Activated CD4-positive, alpha-beta T cell treated with anti-CD3 and anti-CD28 coated beads, Interleukin-2, amount 50 U/mL, for 16 hours (primary cell): ENCODE results near the gene HCAR2.
A peak's percentile ranks its signal among the peaks of the same experiment; 100 is the strongest.
"Not testable (repeated sequence)": the region's sequence is repeated elsewhere in the genome, so short reads cannot be mapped to it uniquely, and the experiment has no call there.

ENCODE experiments used
- DNase-seq: peaks from one replicate; pipeline ENCODE4 v3.0.0-alpha.2; 2020

The HCAR2 gene

GRCh38 chr12:122702890-122703611 lies at the start of gene HCAR2:
Gene HCAR2 (minus strand): TSS chr12:122703357. CDS start chr12:122703283, 74 bp downstream.
- DNase-seq, result not testable (repeated sequence)

GRCh38 chr12:122752464-122753318 lies 49.5 kb upstream of the HCAR2 start, which contains the start of gene DENR:
Gene DENR (plus strand): TSS chr12:122752824. CDS start chr12:122753702, 878 bp downstream.
- DNase-seq, result peak; percentile 100

- DNase-seq, result not testable (repeated sequence)
Measured at GRCh38 chr12:122750781-122751515, 47.8 kb upstream of the HCAR2 start.

- DNase-seq, result no peak
Measured at GRCh38 chr12:122749569-122750332, 46.6 kb upstream of the HCAR2 start.

- no peak for DNase-seq
Measured at GRCh38 chr12:122747224-122748135, 44.3 kb upstream of the HCAR2 start.

GRCh38 chr12:122743895-122744525 lies 40.9 kb upstream of the HCAR2 start:
- DNase-seq, result no peak

GRCh38 chr12:122740351-122740750 lies 37.2 kb upstream of the HCAR2 start:
- no peak for DNase-seq

- DNase-seq, result no peak
Measured at GRCh38 chr12:122738571-122738970, 35.4 kb upstream of the HCAR2 start.

- DNase-seq, result no peak
Measured at GRCh38 chr12:122732611-122733010, 29.5 kb upstream of the HCAR2 start.

GRCh38 chr12:122732170-122732569 lies 29.0 kb upstream of the HCAR2 start:
- DNase-seq, result peak; percentile 62

- DNase-seq, result peak; percentile 84
Measured at GRCh38 chr12:122730215-122731014, 27.3 kb upstream of the HCAR2 start, which contains the start of gene HCAR1. Gene HCAR1 (minus strand): TSS chr12:122730844. CDS start chr12:122730339, 505 bp downstream.

GRCh38 chr12:122729583-122730214 lies 26.5 kb upstream of the HCAR2 start:
- no peak for DNase-seq

GRCh38 chr12:122726080-122726558 lies 23.0 kb upstream of the HCAR2 start:
- peak; percentile 68 for DNase-seq

GRCh38 chr12:122725452-122726079 lies 22.4 kb upstream of the HCAR2 start:
- DNase-seq, result no peak

GRCh38 chr12:122724641-122725243 lies 21.6 kb upstream of the HCAR2 start:
- DNase-seq, result no peak

- no peak for DNase-seq
Measured at GRCh38 chr12:122722387-122722786, 19.2 kb upstream of the HCAR2 start.

GRCh38 chr12:122721057-122721545 lies 17.9 kb upstream of the HCAR2 start:
- peak; percentile 81 for DNase-seq

GRCh38 chr12:122716658-122717057 lies 13.5 kb upstream of the HCAR2 start, which contains the start of gene HCAR3:
Gene HCAR3 (minus strand): TSS chr12:122716811. CDS start chr12:122716737, 74 bp downstream.
- DNase-seq, result not testable (repeated sequence)
